HG02943 (cell line): Measurements from ENCODE around the gene MS4A1.
"Not testable (repeated sequence)": the region's sequence is repeated elsewhere in the genome, so short reads cannot be mapped to it uniquely, and the experiment has no call there.

Experiments
- ATAC-seq: cut with Tn5 transposase; IDR thresholded peaks from one replicate; pipeline ENCODE4 v1.9.1; 2021; ENCODE audit warnings: mild to moderate bottlenecking, low read depth, moderate library complexity; ENCODE audit not compliant: unreplicated experiment

Gene MS4A1

DNA sequence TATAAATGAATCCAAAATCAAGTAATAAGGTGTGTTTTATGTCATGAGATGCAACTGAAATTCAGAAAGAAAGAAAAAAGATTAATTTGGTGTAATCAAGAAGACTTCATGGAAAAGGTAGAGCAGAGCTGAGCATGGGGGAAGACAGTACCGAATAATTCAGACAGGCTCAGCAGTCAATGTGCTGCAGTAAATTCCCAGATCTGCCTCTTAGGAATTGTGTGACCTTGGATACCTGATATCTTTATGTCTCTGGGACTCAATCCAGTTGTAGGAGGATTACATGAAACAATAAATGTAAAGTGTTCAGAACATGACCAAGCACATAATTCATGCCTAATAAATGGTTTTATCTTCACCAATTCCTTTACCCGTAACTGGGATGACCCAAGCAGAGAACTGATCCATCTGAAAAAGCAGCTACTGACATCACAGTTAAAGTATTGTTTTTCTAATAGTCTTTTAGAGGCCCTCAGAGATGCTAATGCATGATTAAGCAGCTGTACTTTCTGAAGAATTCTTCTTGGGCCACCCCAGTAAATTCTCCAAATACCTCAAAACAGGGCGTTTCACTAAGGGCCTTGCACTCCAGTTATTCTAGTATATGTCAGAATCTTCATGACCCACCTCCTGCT, 44.7 kb downstream of the MS4A1 start:
- ATAC-seq = no peak

DNA sequence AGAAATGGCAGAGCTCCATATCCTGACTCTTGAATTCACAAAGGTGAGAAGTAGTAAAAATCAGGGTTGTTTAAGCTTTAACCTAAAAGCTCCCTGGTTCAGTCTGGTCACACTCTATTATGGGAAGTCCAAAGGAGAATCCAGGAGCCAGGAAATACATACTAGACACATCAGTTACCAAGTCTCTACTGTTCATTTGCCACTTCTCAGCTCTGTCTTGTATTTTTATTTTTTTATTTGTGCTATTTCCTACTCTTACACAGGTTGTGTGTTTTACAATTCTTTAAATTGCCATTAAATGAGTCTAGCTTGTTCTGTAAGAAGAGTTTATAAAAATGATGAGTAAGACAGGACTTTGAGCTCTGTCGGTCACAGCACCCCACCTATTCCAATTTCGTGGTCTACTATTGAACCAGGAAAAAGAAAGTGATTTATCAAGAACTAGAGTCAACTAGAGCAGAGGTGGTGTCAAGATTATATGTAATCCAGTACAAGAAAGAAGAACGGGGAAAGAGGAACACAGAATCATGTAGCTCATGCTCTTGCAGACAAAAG, 46.7 kb downstream of the MS4A1 start:
- ATAC-seq = no peak

DNA sequence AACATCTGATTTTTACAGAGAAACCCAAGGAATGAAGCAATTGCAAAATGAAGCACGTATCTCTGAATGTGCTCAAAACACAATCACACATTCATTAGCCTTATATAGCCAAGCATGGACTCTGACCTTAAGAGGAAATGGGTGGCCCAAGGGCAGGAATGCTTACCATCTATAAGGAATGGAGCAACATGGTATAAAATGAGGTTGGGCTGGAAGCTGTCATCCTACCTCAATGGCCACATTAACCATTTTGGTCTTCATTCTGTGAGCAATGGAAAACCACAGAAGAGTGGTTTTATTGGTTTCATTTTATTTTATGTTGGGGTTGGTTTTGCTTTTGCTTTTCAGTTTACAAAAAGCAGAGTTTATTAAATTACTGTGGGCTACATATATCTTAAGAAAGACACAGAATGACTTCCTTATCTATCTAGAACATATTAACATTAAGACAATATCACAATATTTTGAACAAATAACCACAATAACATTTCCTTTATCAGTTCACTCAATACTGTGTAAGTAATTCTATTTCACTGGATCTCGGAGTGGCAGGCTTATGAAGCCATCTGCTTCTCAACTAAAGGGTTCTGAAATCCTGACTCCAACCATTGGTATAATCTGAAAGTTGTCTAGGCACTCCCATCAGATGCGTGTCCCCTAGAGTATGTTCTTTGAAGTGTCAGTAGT, 48.7 kb downstream of the MS4A1 start:
- no peak for ATAC-seq

DNA sequence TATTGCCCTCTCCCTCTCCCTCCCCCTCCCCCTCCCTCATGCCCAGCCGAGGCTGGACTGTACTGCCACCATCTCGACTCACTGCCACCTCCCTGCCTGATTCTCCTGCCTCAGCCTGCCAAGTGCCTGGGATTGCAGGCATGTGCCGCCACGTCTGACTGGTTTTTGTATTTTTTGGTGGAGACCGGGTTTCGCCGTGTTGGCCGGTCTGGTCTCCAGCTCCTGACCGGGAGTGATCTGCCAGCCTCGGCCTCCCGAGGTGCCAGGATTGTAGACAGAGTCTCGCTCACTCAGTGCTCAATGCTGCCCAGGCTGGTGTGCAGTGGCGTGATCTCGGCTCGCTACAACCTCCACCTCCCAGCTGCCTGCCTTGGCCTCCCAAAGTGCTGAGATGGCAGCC, 54.0 kb downstream of the MS4A1 start:
- ATAC-seq = not testable (repeated sequence)

DNA sequence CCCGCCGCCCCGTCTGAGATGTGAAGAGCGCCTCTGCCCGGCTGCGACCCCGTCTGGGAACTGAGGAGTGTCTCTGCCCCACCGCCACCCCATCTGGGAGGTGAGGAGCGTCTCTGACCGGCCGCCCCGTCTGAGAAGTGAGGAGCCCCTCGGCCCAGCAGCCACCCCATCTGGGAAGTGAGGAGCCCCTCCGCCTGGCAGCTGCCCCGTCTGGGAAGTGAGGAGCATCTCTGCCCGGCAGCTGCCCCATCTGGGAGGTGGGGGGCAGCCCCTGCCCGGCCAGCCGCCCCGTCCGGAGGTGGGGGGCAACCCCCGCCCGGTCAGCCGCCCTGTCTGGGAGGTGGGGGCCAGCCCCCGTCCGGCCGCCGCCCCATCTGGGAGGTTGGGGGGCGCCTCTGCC, 54.6 kb downstream of the MS4A1 start:
- ATAC-seq = not testable (repeated sequence)

DNA sequence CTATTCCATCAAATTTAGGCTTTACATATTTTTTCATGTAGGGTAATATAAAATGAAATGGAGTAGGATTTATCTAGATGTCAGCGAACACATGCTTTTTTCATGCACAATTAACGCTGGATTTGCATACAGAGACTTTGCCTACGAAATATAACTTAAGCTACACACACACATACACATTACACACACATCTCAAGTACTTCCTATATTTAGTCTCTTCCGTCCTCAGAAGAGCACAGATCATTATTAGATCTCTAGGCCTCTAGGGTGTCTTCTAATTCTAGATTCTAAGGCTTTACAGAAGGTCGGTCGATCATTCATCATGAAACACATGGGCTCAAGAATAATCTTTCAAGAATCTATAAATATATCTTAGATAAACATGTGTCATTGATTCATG, 55.7 kb downstream of the MS4A1 start:
- ATAC-seq = no peak

DNA sequence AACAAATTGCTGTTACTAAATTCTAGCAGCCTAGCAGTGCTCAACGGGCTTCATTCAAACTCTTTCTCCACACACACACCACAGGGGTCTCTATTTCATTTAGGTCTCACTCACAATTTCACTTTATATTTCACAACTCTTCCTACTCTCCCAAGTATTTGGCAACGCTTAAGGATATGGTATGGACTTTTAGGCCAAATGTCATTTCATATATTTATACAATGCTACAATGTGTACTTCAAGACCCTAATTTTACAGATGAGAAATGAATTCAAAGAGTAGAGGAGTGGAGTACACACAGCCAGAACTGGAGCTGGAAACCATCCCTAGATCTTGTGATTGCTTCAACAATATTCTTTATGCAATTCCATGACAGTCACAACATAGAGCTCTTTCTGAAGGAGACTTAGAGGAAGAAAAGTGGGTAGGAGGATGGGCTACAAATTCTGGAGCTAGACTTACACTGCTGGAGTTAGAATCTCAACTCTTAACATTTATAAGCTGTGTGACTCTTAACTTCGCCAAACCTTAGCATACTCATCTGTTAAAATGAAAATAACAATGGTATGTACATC, 57.1 kb downstream of the MS4A1 start:
- no peak for ATAC-seq

DNA sequence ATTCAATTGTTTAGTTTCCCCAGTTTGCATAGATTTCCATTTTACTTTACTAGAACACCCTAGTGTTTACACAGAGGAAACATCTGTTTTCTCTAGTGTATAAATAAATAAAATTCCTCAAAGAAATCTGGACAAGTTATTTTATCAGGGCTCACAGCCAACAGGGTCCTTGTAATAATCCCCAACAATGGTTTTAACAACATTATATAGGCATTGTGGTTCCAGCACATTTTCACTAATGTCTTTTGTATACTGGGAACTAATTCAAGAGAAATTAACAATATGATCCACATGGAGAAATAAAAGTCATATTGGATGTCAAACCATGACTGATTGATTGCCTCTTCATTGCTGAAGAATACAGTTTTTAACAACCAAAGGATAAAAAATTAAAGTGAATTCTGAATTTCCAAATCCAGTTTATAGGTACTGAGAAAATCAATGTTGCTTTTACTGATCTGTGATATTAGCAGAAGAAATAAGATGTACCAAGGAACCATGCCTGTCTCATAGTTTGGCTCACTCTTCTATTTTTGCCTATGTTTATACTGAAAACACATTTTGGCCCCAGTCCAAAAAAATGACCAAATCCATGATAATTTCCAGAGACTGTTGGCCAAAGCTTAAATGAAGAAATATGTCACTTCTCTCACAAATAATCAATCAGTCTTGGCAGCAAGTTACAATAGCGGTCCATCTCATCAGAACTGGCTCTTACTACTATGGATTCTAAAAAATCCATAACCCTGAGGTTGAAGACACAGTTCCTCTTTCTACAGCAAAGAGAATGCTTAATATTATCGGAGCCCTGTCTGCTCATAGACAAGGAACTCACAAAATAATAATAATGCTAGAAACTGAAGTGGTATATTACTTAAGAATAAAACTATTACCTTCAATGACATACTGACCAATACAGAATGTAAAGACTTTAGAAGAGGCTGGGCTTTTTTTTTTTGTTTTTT, 58.1 kb downstream of the MS4A1 start:
- no peak for ATAC-seq

DNA sequence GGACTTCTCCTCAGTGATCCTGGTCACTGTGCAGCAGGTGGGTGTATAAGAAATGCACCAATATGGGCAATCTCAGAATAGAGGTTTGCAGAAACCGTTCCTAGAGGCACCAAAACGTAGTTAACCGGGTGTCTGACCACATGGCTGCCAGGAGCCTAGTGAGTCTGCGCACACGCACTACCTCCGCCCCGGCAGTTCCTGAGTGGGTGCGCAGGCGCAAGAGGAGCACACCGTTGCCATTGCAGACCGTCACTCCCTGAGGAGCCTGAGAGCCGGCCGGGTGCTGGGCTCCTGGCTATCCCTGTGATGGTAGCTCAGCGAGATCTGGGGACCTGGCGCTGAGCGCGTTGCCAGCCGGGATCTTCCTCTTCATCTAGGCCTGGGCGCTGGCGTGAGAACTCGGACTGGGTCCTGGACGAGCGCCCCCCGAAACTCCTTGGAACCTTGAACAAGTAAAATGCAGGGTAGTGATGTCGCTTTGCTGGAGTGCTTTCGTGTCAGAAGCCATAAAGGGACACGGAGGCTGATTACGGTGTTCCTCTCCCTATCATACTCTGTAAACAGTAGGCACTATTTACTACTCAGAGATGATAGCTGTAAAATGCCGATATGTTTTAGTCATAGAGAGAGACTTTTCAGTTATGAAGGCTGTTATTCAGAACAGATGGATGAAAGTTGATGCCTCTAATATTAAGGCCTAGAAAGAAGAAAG, 59.7 kb downstream of the MS4A1 start, which contains the start of gene MS4A13:
Gene MS4A13, plus strand, starts transcription at position 249 of the 712 bp plus-strand sequence. CDS start 2,692 bp downstream, outside the sequence.
- ATAC-seq = no peak
